Measurements from ENCODE around the gene HYAL3. TPM values are rescaled to one million over a fixed set of nuclear protein-coding genes. Genes with fewer than 3 reads are reported as not detected.

Gene HYAL3
- total RNA-seq, 4 donors from 2014 or later, result 1.2 to 17.9 (median 1.8) TPM

- Histone ChIP-seq H3K9me3 (no peaks in the 10 kb centered on the region), H3K36me3 (peaks cover 0 to 33% (median 16%) of the 10 kb centered on the region in 3 donors), H3K27me3 (no peaks in the 10 kb centered on the region), H3K4me1 (peaks cover 0 to 96% (median 67%) of the 10 kb centered on the region in 4 donors), H3K27ac (peak overlapping the region; percentile 91 to 98 (median 97)), H3K4me3 (peak overlapping the region; percentile 30 to 65 (median 52))
- peak; percentile 88 to 93 for DNase-seq (ENCODE audit: low spot score in 2 of 2)
- WGBS, 2 donors, result 0 to 4% methylated on average over 9 to 15 of the region's 70 CpGs
- TF ChIP-seq CTCF (IDR thresholded peaks at IDR 0.05), result peak; percentile 99 to 100 (median 100)
- peak in 1 of 2 donors; percentile 89 for TF ChIP-seq EP300 (IDR thresholded peaks at IDR 0.05)
- TF ChIP-seq POLR2A (IDR thresholded peaks at IDR 0.05), result peak; percentile 35 to 79
Observed at GRCh38 chr3:50260027-50260941, 38.9 kb downstream of the HYAL3 start.

- peak overlapping the region in 3 of 4 donors; percentile 45 to 65 (median 60) for H3K4me3 ChIP-seq
- peaks cover 0 to 96% (median 67%) of the 10 kb centered on the region in 4 donors for H3K4me1 ChIP-seq
- TF ChIP-seq POLR2A (IDR thresholded peaks at IDR 0.05) (no peak), CTCF (IDR thresholded peaks at IDR 0.05) (no peak), EP300 (IDR thresholded peaks at IDR 0.05) (no peak)
- H3K27ac ChIP-seq, result peak overlapping the region; percentile 91 to 98 (median 97)
- no peaks in the 10 kb centered on the region for H3K9me3 ChIP-seq
- no peaks in the 10 kb centered on the region for H3K27me3 ChIP-seq
- DNase-seq (ENCODE audit: low spot score in 2 of 2), result no peak
- H3K36me3 ChIP-seq, result peaks cover 0 to 40% (median 16%) of the 10 kb centered on the region in 3 donors
- WGBS, 2 donors, result 50 to 57% methylated on average over 15 to 18 of the region's 18 CpGs
Observed at GRCh38 chr3:50259432-50260026, 39.7 kb downstream of the HYAL3 start.

GRCh38 chr3:50258979-50259378 lies 40.2 kb downstream of the HYAL3 start:
- Histone ChIP-seq H3K27ac (peak overlapping the region; percentile 91 to 98 (median 97)), H3K36me3 (peaks cover 0 to 46% (median 16%) of the 10 kb centered on the region in 3 donors)

GRCh38 chr3:50258029-50258680 lies 41.0 kb downstream of the HYAL3 start:
- H3K9me3 ChIP-seq, result no peaks in the 10 kb centered on the region
- no peaks in the 10 kb centered on the region for H3K27me3 ChIP-seq
- no peak for DNase-seq (ENCODE audit: low spot score in 2 of 2)
- 46 to 48% methylated on average over 17 of the region's 17 CpGs for WGBS, 2 donors
- TF ChIP-seq CTCF (IDR thresholded peaks at IDR 0.05) (no peak), EP300 (IDR thresholded peaks at IDR 0.05) (peak in 1 of 2 donors; percentile 21)
- H3K4me1 ChIP-seq, result peaks cover 0 to 96% (median 64%) of the 10 kb centered on the region in 4 donors
- no peak overlapping the region for H3K4me3 ChIP-seq
- peak overlapping the region; percentile 91 to 98 (median 97) for H3K27ac ChIP-seq
- H3K36me3 ChIP-seq, result peaks cover 0 to 54% (median 18%) of the 10 kb centered on the region in 3 donors

More at GRCh38 chr3:50258979-50259378, 40.2 kb downstream of the HYAL3 start:
- Histone ChIP-seq H3K4me1 (peaks cover 0 to 96% (median 67%) of the 10 kb centered on the region in 4 donors), H3K27me3 (no peaks in the 10 kb centered on the region), H3K4me3 (no peak overlapping the region), H3K9me3 (no peaks in the 10 kb centered on the region)
- TF ChIP-seq EP300 (IDR thresholded peaks at IDR 0.05) (peak in 1 of 2 donors; percentile 68), CTCF (IDR thresholded peaks at IDR 0.05) (peak in 2 of 5 experiments; percentile 26 to 27), POLR2A (IDR thresholded peaks at IDR 0.05) (no peak)
- WGBS, 2 donors, result 36 to 48% methylated on average over 16 of the region's 16 CpGs
- DNase-seq (ENCODE audit: low spot score in 2 of 2), result no peak

Data from tibial nerve (tissue), 4 donors.